C1 segment of cervical spinal cord (tissue), 14 donors: ENCODE measurements around the gene CPLANE2.

ENCODE experiments used
- DNase-seq, 14 donors: peaks; one replicate each; lab custom pipeline; 2025; lab: John Stamatoyannopoulos, UW

CPLANE2 gene

GRCh38 chr1:16191309-16191708, 45.7 kb downstream of the CPLANE2 start:
- peak in 1 of 14 donors; percentile 18 for DNase-seq

GRCh38 chr1:16189921-16190621, 46.9 kb downstream of the CPLANE2 start:
- DNase-seq, result peak in 13 of 14 donors; percentile 4 to 95 (median 66)

- no peak for DNase-seq
These were observed 48.0 kb downstream of the CPLANE2 start for GRCh38 chr1:16189003-16189402.

- DNase-seq, result peak in 10 of 14 donors; percentile 6 to 69 (median 28)
These were observed 49.1 kb downstream of the CPLANE2 start for GRCh38 chr1:16187748-16188401.

- DNase-seq, result no peak
These were observed 50.2 kb downstream of the CPLANE2 start for GRCh38 chr1:16186655-16187235.

- no peak for DNase-seq
These were observed 52.3 kb downstream of the CPLANE2 start for GRCh38 chr1:16184557-16185303.

GRCh38 chr1:16183765-16184556, 53.0 kb downstream of the CPLANE2 start:
- DNase-seq, result no peak

GRCh38 chr1:16183179-16183578, 53.8 kb downstream of the CPLANE2 start:
- no peak for DNase-seq

GRCh38 chr1:16181887-16182719, 54.9 kb downstream of the CPLANE2 start:
- no peak for DNase-seq
